Measurements from ENCODE around the gene NTRK3.

DNA sequence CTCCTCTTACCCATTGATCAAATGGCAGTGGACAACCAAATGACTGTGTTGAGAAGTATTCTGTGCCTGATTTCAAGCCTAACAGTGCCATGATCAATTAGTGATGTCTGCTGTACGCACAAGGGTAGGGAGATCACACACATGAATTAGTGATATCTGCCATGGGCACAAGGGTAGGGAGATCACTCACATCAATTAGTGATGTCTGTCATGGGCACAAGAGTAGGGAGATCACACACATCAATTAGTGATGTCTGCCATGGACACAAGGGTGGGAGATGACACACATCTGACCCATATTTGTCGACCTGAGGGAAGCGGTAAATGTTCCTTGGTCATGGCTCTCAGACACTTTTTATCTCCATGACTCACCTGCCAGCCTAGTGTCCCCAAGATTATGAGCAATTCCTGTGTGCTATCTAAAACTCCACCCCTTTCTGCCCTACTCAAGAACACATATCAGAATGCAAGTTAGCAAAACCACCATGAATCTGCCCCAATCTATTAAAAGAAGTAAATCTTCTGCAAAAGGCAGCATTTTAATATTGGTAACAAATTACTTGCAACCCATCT is 165.0 kb downstream of the NTRK3 start:
- TF ChIP-seq POLR2A (IDR thresholded peaks at IDR 0.05; ENCODE audit: low read length): no peak
- TF ChIP-seq GATA1 (IDR thresholded peaks at IDR 0.05; ENCODE audit: low read depth, low read length): no peak

Data from erythroblast (primary cell).